GM19397 (cell line): ENCODE results near the gene RAB3GAP2.
"Not testable (repeated sequence)": the region's sequence is repeated elsewhere in the genome, so short reads cannot be mapped to it uniquely, and the experiment has no call there.

ENCODE experiments used
- ATAC-seq: cut with Tn5 transposase; IDR thresholded peaks from one replicate; pipeline ENCODE4 v1.9.1; 2021; ENCODE audit warnings: mild to moderate bottlenecking, moderate library complexity; ENCODE audit not compliant: unreplicated experiment

The RAB3GAP2 gene

DNA sequence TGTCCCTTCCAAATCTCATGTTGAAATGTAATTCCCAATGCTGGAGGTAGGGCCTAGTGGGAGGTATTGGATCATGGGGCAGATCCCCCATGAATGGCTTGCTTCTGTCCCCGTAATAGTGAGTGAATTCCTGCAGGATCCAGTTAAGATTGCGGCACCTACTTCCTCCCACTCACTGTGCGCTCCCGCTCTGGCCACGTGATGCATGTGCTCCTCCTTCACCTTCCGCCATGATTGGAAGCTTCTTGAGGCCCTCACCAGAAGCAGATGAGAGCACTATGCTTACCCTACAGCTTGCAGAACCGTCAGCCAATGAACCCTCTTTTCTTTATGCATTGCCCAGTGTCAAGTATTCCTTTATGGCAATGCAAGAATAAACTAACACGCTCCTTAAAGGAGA is 14.9 kb upstream of the RAB3GAP2 start:
- ATAC-seq: no peak

DNA sequence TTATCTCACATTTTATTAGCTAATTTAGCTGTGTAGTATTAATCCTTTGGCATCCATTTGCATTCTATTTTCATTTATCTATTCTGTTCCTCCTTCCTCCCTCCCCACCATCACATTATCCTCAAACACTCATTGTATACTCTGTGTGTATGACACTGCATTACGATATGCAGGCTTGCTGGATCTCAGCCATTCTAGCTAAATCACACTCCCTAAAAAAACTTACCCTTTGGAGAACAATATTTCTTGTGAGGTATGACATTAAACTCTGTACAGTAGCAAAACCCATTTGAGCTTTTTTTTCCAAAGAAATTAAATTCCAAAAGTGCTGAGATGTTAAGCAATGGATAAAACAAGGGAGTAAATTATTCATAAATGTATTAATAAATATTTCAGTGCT is 11.4 kb upstream of the RAB3GAP2 start:
- no peak for ATAC-seq

DNA sequence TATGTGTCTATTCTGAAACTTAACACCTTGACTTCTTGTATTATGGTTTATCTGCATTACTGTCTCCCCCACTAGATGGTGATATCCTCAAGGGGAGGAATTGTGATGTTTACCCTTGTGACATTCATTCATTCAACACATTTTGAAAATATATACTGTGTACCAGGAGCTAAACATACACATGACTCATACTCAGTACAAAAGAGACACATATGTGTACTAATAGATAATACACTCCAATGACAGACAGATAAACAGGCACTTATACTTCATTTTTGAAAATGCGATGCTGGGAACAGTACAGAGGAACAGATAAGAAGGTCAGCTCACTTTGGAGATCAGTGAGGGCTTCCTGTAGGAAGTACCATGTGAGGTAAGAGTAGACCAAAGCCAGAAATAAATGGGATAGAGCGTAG is 8.9 kb upstream of the RAB3GAP2 start:
- ATAC-seq: no peak

DNA sequence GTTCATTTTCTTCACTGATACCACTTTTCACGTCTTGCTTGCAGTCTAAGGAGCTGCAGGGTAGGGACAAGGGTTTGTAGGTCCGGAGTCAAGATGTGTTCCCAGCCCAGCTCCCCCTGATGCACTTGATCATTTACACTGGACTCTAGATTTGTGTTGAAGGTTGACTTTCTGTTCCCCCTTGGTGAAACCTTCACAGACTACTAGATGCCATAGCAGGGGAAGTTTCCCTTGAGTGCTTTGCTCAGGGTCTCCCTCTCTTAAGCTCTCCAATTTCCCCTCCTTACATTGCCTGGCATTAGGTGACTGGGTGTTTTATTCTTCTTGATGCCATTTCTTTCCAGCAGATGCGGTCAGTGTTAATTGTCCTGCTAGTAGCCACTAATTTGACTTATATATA is 8.0 kb upstream of the RAB3GAP2 start:
- no peak for ATAC-seq

DNA sequence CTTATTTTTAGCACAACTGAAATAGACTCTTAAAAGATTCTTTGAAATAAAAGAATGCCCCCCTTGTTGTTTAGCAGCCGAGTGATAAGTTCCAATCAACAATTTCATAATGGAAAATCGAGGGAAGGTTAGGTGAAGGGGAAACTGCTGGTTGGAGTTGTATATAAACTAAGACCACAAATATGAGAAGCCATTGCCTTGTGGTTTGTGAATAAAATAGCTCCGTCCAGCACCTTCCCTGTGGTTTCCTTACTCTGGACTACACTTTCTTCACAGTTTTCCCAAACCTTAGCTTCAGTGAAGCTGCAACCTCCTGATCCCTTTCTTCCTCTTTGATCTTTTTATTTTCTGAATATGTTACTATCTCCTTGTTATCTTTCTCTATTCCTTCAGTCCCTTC is 6.7 kb upstream of the RAB3GAP2 start:
- no peak for ATAC-seq

DNA sequence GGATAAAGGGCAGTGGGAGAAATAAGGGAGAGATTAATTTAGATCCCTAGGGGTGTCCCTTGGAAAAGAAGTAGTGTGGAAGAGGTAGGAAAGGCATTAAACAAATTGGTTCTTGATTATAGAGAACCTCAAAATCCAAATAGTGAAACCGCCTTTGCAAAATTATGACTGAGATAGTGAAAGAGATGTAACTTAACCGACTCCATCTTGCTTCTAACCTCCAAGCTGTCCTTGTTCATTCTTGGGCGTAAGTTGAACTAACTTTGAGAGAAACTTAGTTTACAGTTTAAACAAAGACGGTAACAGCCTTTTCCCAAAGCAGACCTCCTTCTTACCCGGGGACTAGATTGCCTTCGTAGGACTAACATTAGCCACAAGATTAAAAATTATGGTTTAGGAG is 3.2 kb upstream of the RAB3GAP2 start:
- ATAC-seq: no peak

DNA sequence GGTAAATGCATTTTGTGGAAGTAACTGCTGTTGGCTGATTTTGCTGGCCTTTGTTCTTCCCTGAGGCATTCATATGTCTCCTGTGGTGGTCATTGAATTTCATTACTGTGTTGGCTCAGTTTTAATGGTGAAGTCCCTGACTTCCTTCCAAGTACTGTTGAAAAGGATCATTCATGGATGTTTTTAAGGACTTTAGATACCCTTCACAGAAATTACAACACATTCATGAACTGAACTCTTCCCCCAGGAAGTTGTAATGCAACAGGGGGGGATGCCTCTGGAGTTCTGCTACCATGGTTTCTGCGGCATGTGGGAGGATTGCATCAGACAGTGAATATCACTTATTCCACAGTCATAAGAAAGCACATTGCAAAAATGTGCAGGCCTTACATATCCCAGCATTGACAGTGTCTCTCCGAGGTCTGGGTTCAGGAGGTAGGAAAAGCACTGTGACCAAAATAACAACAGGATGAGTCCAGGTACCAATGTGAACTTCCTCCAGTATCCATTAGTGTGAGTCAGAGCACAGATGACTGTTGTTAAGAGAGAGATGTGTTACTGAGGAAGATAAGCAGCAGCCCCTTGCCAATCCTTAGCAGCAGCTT is 2.1 kb upstream of the RAB3GAP2 start:
- ATAC-seq: no peak

DNA sequence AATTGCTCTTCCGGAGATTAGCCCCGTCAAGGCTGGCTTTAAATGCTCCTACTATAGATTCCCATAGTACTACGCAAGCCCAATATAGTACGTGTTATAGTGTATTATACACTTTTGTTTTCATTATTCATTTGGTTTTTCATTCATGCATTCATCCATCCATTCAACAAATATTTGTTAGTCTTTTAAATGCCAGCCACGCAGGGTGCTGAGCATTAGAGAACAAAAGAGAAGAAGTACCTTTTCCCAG is 513 bp upstream of the RAB3GAP2 start:
- no peak for ATAC-seq

DNA sequence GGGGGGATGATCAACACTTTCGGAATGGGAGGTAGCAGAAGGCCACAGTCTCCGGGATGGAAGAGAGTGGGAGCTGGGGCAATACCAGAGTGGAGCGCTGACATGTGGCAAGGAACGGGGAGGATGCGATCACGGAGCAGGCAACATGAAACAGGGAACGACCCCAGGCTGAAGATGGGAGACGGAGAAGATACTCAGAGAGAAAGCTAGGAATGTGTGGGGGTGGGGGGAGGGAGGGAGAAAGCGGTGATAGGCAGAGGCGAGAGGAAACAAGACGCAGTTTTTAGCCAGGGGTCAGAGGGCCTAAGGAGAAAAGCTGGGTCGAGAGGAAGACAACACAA is 577 bp downstream of the RAB3GAP2 start:
- ATAC-seq: no peak

DNA sequence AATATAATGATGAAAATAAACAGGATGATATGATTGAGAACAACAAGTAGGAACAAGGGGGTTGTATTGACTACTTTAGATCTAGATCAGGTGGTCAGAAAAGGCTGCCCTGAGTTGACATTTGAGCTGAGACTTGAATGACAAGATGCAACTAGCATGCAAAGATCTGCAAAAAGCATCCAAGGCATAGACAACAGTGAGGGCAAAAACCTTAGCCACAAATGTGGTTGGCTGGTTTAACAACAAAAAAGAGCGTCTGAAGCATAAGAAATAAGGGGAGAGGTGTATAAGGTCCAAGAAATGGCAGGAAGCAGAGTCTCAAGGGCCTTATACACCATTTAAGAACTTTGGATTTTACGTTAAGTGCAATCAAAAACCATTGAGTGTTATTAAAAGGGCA is 3.2 kb downstream of the RAB3GAP2 start:
- no peak for ATAC-seq

DNA sequence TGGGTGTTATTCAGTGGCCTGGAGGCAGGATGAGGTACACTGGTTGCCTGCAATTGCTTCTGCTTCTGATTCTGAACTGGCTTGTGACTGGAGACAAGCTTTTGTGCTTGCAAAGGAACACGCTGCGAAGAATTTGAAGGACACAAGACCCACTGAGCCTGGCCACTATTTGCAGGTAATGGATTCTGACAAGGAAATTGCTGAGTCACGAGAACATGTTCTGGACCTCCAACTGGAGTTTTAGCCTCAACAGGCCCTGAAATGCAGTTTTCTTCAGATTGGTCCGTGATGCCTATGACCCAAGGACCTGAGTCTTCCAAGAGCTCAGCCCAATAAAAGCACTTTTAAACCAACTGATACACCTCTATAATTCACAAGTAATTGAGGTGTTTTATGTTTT is 4.6 kb downstream of the RAB3GAP2 start:
- no peak for ATAC-seq

DNA sequence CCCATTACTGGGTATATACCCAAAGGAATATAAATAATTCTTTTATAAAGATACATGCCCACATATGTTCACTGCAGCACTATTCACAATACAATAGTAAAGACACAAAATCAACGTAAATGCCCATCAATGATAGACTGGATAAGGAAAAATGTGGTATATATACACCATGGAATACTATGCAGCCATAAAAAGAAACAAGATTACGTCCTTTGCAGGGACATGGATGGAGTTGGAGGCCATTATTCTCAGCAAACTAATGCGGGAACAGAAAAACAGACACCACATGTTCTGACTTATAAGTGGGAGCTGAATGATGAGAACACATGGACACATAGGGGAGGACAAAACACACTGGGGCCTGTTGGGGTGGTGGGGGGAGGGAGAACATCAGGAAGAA is 12.0 kb downstream of the RAB3GAP2 start:
- ATAC-seq: not testable (repeated sequence)

DNA sequence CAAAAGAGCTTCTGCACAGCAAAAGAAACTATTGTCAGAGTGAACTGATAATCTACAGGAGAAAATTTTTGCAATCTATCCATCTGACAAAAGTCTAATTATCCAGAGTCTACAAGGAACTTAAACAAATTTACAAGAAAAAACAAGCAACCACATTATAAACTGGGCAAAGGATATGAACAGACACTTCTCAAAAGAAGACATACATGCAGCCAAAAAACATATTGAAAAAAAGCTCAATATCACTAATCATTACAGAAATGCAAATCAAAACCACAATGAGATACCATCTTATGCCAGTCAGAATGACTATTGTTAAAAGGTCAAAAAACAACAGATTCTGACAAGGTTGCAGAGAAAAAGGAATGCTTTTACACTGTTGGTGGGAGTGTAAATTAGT is 12.5 kb downstream of the RAB3GAP2 start:
- not testable (repeated sequence) for ATAC-seq

DNA sequence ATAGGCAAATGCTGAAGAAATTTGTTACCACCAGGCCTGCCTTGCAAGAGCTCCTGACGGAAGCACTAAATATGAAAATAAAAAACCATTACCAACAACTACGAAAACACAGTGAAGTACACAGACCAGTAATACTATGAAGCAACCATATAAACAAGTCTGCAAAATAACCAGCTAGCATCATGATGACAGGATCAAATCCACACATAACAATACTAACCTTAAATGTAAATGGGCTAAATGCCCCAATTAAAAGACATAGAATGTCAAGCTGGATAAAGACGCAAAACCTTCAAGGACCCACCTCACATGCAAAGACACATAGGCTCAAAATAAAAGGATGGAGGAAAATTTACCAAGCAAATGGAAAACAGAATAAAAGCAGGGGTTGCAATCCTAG is 16.1 kb downstream of the RAB3GAP2 start:
- ATAC-seq: not testable (repeated sequence)

DNA sequence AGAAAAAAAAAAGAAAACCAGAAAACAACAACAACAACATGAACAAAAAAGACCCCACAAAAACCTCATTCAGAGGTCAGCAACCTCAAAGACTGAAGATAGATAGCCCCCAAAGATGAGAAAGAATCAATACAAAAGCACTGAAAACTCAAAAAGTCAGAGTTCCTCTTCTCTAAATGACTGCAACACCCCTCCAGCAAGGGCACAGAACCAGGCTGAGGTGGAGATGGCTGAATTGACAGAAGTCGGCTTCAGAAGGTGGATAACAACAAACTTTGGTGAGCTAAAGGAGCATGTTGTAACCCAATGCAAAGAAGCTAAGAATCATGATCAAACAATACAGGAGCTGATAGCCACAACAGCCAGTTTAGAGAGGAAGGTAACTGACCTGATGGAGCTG is 17.0 kb downstream of the RAB3GAP2 start:
- ATAC-seq: no peak

DNA sequence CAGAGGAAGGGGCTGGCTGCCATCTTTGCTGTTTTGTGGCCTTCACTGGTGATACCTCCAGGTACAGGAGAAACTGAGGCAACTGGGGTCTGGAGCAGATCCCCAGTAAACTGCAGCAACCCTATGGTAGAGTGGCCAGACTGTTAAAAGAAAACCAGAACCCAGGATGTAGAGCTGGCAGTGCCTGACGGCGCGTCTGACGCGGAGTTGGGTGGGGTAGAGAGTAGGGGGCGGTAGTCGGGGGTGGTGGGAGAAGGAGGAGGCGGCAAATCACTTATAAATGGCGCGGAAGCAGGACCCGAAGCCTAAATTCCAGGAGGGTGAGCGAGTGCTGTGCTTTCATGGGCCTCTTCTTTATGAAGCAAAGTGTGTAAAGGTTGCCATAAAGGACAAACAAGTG is 19.0 kb downstream of the RAB3GAP2 start:
- not testable (repeated sequence) for ATAC-seq

DNA sequence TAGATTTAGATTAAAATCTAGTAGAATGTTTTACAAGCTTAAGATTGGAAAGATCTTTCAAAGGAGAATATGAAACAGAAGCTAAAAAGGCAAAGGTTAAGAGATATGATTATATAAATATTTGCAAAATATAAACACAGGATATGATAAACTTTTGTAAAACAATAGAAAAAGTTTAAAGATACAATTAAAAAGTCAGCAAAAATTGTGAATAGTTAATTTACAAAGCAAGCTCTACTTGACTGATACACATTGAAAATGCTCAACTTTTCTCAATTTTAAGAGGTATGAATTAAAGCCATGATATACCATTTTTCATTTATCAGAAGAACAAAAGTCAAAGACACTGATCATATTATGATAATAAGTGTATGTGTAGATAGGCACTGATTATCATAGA is 21.0 kb downstream of the RAB3GAP2 start:
- no peak for ATAC-seq

DNA sequence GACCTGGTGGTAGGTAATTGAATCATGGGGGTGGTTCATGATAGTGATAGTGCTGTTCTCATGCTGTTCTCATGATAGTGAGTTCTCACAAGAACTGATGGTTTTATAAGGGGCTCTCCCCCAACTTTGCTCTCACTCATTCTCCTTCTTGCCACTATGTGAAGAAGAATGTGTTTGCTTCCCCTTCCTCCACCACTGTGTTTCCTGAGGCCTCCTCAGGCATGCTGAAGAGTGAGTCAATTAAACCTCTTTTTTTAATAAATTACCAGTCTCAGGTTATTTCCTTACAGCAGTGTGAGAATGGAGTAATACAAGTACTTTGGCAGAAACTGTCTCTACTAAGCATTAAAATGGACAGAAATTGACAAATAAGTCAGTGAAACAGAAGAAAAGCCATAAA is 21.6 kb downstream of the RAB3GAP2 start:
- ATAC-seq: no peak

DNA sequence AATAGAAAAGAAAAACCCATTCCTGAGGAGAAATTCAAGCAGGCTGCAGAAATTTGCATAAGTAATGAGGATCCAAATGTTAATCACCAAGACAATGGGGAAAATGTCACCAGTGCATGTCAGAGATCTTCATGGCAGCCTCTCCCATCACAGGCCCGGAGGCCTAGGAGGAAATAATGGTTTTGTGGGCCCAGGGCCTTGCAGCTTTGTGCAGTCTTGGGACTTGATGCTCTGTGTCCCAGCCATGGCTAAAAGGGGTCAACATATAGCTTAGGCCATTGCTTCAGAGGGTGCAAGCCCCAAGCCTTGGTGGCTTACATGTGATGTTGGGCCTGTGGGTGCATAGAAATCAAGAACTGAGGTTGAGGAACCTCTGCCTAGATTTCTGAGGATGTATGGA is 22.7 kb downstream of the RAB3GAP2 start:
- no peak for ATAC-seq

DNA sequence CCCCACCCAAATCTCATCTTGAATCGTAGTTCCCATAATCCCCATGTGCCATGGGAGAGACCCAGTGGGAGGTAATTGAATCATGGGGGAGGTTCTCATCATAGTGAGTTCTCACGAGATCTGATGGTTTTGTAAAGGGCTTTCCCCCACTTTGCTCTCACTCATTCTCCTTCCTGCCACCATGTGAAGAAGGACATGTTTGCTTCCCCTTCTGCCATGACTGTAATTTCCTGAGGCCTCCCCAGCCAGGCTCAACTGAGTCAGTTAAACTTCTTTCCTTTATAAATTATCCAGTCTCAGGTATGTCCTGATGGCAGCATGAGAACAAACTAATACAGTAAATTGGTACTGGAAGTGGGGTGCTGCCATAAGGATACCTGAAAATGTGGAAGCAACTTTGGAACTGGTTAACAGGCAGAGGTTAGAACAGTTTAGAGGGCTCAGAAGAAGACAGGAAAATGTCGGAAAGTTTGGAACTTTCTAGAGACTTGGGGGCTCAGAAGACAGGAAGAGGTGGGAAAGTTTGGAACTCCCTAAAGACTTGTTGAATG is 23.5 kb downstream of the RAB3GAP2 start:
- ATAC-seq: not testable (repeated sequence)

DNA sequence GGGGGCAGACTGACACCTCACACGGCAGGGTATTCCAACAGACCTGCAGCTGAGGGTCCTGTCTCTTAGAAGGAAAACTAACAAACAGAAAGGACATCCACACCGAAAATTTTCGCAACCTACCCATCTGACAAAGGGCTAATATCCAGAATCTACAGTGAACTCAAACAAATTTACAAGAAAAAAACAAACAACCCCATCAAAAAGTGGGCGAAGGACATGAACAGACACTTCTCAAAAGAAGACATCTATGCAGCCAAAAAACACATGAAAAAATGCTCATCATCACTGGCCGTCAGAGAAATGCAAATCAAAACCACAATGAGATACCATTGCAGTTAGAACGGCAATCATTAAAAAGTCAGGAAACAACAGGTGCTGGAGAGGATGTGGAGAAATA is 26.4 kb downstream of the RAB3GAP2 start:
- not testable (repeated sequence) for ATAC-seq

DNA sequence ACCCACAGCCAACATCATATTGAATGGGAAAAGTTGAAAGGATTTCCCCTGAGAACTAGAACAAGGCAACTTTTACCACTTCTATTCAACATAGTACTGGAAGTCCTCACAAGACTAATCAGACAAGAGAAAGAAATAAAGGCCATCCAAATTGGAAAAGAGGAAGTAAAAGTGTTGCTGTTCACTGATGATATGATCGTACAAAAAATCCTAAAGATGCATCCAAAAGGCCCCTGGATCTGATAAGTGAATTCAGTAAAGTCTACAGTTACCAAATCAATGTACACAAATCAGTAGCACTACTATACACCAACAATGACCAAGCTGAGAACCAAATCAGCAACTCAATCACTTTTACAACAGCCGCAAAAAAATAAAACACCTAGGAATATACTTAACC is 28.3 kb downstream of the RAB3GAP2 start:
- ATAC-seq: no peak

DNA sequence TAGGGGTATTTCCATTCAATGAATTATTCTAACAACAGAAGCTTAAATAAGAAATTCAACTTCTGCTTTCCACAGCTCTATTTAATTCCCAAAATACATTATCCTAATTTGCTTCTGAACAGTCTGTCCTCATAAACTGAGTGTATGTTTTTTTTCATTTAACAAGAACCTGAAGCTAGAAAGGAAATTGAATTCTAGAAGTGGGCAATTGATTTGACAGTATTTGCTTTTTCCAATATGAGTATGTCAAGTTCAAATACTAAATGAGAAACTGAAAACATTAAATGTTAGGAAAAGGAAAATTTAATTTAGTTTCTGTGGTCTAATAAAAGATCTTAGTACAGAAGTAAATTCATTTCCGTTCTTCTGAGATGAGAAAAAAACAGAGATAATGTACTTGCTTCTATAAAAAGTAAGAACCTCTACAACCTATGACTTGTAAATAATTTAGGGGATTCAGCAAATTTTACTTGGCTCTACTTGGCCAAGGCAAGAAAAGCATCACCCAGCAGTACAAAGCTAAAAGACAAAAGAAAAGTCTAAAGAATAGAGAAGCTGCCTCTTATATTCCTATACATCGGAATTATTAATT is 31.1 kb downstream of the RAB3GAP2 start:
- no peak for ATAC-seq
